HepG2 (cell line): ENCODE results near the gene GNG13. TPM values are rescaled to one million over a fixed set of nuclear protein-coding genes. Genes with fewer than 3 reads are reported as not detected.

ENCODE experiments used
- CENPT ChIP-seq: sonication (generic); formaldehyde crosslinking; IDR thresholded peaks from 2 replicates; pipeline ENCODE4 v1.8.0; 2022; ENCODE audit warnings: low read depth, mild to moderate bottlenecking, moderate library complexity, missing genetic modification reagents
- HOXA3 ChIP-seq: sonication (generic); formaldehyde crosslinking; IDR thresholded peaks from 2 replicates; pipeline ENCODE4 v1.5.0; 2020; ENCODE audit warnings: missing genetic modification reagents
- MIER3 ChIP-seq: IDR thresholded peaks from 2 replicates; pipeline ENCODE4 v1.6.1; 2016; ENCODE audit warnings: missing compliant biosample characterization, borderline replicate concordance
- SNRNP70 ChIP-seq: fragments of 200-400 bp; formaldehyde crosslinking; IDR thresholded peaks from 2 replicates; pipeline ENCODE4 v1.6.1; 2017; ENCODE audit warnings: mild to moderate bottlenecking, low read depth, low read length, moderate library complexity
- TBX2 ChIP-seq: sonication (generic); formaldehyde crosslinking; IDR thresholded peaks from 2 replicates; pipeline ENCODE4 v1.5.0; 2020; ENCODE audit warnings: missing genetic modification reagents, mild to moderate bottlenecking, borderline replicate concordance
- ZFP62 ChIP-seq: sonication (generic); formaldehyde crosslinking; IDR thresholded peaks from 2 replicates; pipeline ENCODE4 v1.4.0; 2020; ENCODE audit warnings: missing genetic modification reagents
- ZFP90 ChIP-seq: sonication (generic); formaldehyde crosslinking; IDR thresholded peaks from 2 replicates; pipeline ENCODE4 v1.8.0; 2022; ENCODE audit warnings: missing genetic modification reagents, mild to moderate bottlenecking, inconsistent platforms, borderline replicate concordance
- ZNF775 ChIP-seq: sonication (generic); formaldehyde crosslinking; IDR thresholded peaks from 2 replicates; pipeline ENCODE4 v1.4.0; 2020; ENCODE audit warnings: missing genetic modification reagents, mild to moderate bottlenecking, moderate library complexity, borderline replicate concordance
- polyA plus RNA-seq, 8 experiments: library from polyadenylated mRNA; depleted of rRNA in 3 of 8; stranded (reverse) in 7 of 8; unstranded in 1 of 8; fragments of >200 nt; fragmentation: Illumina TruSeq in 4 of 8; extraction: Trizol in 4 of 8; gene quantifications; 2 replicates each; pipeline versions ENCODE4 v1.2.1 to v1.2.3, GENCODE V29; 2011 to 2016; ENCODE audit warnings: low read depth in 4 of 8, missing spikeins in 1 of 8, mixed read lengths in 1 of 8; ENCODE audit not compliant: insufficient read depth in 1 of 8
- total RNA-seq, 5 experiments: library from RNA; depleted of rRNA; stranded (reverse); fragments of >200 nt; fragmentation: Illumina TruSeq; extraction: Trizol; gene quantifications; 2 replicates each; pipeline ENCODE4 v1.2.3, GENCODE V29; 2016; ENCODE audit warnings: low read depth in 1 of 5
- TF ChIP-seq, protein P1 (sequence below): sonication (generic); formaldehyde crosslinking; IDR thresholded peaks from 2 replicates; pipeline ENCODE4 v1.5.1; 2020; ENCODE audit warnings: missing genetic modification reagents, mild to moderate bottlenecking, borderline replicate concordance
- TF ChIP-seq, protein P2 (sequence below): sonication (generic); formaldehyde crosslinking; IDR thresholded peaks from 2 replicates; pipeline ENCODE4 v1.5.1; 2020; ENCODE audit warnings: mild to moderate bottlenecking, missing genetic modification reagents, moderate library complexity
- TF ChIP-seq, protein P3 (sequence below): sonication (generic); formaldehyde crosslinking; IDR thresholded peaks from 2 replicates; pipeline ENCODE4 v1.8.0; 2022; ENCODE audit warnings: low read depth, missing genetic modification reagents
- TF ChIP-seq, protein P4 (sequence below): sonication (generic); formaldehyde crosslinking; IDR thresholded peaks from 2 replicates; pipeline ENCODE4 v1.4.0; 2020; ENCODE audit warnings: missing genetic modification reagents
- TF ChIP-seq, protein P5 (sequence below), 2 experiments: IDR thresholded peaks; 2 replicates each; pipeline ENCODE4 v1.6.1; 2011 to 2012; ENCODE audit warnings: low read length in 2 of 2, borderline replicate concordance in 1 of 2, low read depth in 1 of 2, mild to moderate bottlenecking in 1 of 2, moderate library complexity in 1 of 2

The GNG13 gene
- total and polyA plus RNA-seq, 2 of the 13 experiments (the other 11 are each of a cell fraction or from before 2014, with no cell fraction given): not detected

DNA sequence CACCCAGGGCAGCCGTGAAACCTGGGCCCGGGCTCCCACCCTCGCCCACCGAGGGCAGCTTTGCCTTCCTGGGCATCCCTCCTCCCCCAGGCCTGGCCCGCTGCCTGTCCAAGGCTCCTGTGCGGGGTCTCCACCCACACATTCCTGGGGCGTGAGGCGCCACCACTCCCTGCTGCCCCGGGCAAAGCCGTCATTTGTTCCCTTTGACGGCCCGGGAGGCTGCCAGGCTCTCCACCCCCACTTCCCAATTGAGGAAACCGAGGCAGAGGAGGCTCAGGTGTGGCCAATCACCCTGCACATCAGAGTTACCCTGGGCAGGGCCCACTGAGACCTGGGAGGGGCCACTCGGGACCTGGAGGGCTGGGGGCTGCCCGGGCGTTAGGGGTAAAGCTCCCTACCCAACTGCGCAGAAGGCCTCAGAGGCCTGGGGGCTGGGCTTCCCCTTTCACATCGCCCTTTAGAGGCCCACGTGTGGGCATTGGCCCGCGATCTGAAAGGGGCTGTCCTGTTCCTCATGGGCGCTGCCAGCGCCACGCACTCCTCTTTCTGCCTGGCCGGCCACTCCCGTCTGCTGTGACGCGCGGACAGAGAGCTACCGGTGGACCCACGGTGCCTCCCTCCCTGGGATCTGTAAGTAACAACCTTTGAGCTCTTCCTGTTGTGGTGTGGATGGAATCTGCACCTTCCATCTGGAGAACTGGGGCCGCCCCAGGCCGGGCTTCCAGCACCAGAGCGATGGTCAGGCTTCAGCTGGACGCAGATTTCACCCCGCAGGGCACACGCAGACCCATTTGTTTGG is 39.8 kb downstream of the GNG13 start, which contains the start of gene MSLN (continued):
- peak; percentile 36 for TF ChIP-seq HOXA3 (CRISPR knock-in tag)
- TF ChIP-seq, protein P1, sequence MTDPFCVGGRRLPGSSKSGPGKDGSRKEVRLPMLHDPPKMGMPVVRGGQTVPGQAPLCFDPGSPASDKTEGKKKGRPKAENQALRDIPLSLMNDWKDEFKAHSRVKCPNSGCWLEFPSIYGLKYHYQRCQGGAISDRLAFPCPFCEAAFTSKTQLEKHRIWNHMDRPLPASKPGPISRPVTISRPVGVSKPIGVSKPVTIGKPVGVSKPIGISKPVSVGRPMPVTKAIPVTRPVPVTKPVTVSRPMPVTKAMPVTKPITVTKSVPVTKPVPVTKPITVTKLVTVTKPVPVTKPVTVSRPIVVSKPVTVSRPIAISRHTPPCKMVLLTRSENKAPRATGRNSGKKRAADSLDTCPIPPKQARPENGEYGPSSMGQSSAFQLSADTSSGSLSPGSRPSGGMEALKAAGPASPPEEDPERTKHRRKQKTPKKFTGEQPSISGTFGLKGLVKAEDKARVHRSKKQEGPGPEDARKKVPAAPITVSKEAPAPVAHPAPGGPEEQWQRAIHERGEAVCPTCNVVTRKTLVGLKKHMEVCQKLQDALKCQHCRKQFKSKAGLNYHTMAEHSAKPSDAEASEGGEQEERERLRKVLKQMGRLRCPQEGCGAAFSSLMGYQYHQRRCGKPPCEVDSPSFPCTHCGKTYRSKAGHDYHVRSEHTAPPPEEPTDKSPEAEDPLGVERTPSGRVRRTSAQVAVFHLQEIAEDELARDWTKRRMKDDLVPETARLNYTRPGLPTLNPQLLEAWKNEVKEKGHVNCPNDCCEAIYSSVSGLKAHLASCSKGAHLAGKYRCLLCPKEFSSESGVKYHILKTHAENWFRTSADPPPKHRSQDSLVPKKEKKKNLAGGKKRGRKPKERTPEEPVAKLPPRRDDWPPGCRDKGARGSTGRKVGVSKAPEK (CRISPR knock-in tag): peak; percentile 59; the same call in 1 of the 2 replicates
- TF ChIP-seq, protein P2, sequence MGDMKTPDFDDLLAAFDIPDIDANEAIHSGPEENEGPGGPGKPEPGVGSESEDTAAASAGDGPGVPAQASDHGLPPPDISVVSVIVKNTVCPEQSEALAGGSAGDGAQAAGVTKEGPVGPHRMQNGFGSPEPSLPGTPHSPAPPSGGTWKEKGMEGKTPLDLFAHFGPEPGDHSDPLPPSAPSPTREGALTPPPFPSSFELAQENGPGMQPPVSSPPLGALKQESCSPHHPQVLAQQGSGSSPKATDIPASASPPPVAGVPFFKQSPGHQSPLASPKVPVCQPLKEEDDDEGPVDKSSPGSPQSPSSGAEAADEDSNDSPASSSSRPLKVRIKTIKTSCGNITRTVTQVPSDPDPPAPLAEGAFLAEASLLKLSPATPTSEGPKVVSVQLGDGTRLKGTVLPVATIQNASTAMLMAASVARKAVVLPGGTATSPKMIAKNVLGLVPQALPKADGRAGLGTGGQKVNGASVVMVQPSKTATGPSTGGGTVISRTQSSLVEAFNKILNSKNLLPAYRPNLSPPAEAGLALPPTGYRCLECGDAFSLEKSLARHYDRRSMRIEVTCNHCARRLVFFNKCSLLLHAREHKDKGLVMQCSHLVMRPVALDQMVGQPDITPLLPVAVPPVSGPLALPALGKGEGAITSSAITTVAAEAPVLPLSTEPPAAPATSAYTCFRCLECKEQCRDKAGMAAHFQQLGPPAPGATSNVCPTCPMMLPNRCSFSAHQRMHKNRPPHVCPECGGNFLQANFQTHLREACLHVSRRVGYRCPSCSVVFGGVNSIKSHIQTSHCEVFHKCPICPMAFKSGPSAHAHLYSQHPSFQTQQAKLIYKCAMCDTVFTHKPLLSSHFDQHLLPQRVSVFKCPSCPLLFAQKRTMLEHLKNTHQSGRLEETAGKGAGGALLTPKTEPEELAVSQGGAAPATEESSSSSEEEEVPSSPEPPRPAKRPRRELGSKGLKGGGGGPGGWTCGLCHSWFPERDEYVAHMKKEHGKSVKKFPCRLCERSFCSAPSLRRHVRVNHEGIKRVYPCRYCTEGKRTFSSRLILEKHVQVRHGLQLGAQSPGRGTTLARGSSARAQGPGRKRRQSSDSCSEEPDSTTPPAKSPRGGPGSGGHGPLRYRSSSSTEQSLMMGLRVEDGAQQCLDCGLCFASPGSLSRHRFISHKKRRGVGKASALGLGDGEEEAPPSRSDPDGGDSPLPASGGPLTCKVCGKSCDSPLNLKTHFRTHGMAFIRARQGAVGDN: peak; percentile 64
- peak; percentile 30; the same call in 1 of the 2 replicates for TF ChIP-seq TBX2 (CRISPR knock-in tag)
- no peak for TF ChIP-seq ZNF775
- TF ChIP-seq, protein P3, sequence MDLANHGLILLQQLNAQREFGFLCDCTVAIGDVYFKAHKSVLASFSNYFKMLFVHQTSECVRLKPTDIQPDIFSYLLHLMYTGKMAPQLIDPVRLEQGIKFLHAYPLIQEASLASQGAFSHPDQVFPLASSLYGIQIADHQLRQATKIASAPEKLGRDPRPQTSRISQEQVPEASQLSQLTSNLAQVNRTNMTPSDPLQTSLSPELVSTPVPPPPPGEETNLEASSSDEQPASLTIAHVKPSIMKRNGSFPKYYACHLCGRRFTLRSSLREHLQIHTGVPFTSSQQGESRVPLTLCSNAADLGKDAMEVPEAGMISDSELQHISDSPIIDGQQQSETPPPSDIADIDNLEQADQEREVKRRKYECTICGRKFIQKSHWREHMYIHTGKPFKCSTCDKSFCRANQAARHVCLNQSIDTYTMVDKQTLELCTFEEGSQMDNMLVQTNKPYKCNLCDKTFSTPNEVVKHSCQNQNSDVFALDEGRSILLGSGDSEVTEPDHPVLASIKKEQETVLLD (CRISPR knock-in tag): no peak
- no peak for TF ChIP-seq ZFP62
- TF ChIP-seq CENPT: no peak
- TF ChIP-seq ZFP90: no peak
- TF ChIP-seq, protein P4, sequence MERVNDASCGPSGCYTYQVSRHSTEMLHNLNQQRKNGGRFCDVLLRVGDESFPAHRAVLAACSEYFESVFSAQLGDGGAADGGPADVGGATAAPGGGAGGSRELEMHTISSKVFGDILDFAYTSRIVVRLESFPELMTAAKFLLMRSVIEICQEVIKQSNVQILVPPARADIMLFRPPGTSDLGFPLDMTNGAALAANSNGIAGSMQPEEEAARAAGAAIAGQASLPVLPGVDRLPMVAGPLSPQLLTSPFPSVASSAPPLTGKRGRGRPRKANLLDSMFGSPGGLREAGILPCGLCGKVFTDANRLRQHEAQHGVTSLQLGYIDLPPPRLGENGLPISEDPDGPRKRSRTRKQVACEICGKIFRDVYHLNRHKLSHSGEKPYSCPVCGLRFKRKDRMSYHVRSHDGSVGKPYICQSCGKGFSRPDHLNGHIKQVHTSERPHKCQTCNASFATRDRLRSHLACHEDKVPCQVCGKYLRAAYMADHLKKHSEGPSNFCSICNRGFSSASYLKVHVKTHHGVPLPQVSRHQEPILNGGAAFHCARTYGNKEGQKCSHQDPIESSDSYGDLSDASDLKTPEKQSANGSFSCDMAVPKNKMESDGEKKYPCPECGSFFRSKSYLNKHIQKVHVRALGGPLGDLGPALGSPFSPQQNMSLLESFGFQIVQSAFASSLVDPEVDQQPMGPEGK (CRISPR knock-in tag): peak; percentile 38
- no peak for TF ChIP-seq MIER3 (CRISPR knock-in tag)
- TF ChIP-seq SNRNP70: no peak
- TF ChIP-seq, protein P5, sequence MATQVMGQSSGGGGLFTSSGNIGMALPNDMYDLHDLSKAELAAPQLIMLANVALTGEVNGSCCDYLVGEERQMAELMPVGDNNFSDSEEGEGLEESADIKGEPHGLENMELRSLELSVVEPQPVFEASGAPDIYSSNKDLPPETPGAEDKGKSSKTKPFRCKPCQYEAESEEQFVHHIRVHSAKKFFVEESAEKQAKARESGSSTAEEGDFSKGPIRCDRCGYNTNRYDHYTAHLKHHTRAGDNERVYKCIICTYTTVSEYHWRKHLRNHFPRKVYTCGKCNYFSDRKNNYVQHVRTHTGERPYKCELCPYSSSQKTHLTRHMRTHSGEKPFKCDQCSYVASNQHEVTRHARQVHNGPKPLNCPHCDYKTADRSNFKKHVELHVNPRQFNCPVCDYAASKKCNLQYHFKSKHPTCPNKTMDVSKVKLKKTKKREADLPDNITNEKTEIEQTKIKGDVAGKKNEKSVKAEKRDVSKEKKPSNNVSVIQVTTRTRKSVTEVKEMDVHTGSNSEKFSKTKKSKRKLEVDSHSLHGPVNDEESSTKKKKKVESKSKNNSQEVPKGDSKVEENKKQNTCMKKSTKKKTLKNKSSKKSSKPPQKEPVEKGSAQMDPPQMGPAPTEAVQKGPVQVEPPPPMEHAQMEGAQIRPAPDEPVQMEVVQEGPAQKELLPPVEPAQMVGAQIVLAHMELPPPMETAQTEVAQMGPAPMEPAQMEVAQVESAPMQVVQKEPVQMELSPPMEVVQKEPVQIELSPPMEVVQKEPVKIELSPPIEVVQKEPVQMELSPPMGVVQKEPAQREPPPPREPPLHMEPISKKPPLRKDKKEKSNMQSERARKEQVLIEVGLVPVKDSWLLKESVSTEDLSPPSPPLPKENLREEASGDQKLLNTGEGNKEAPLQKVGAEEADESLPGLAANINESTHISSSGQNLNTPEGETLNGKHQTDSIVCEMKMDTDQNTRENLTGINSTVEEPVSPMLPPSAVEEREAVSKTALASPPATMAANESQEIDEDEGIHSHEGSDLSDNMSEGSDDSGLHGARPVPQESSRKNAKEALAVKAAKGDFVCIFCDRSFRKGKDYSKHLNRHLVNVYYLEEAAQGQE (IDR thresholded peaks at IDR 0.05; ENCODE audit: borderline replicate concordance in 1 of 2, low read depth in 1 of 2, low read length in 2 of 2): no peak
